ENCODE measurements around the gene CLEC1B. TPM values are rescaled to one million over a fixed set of nuclear protein-coding genes. Genes with fewer than 3 reads are reported as not detected.
A peak's percentile ranks its signal among the peaks of the same experiment; 100 is the strongest.
"Not testable (repeated sequence)": the region's sequence is repeated elsewhere in the genome, so short reads cannot be mapped to it uniquely, and the experiment has no call there.

The CLEC1B gene
- polyA plus RNA-seq (ENCODE audit: insufficient read length in 10 of 10): under 1 TPM in 5 of 10 donors, not detected in 5; 0.12 to 0.32 (median 0.18) TPM
- long read RNA-seq, donor 1: 0 reads
- long read RNA-seq, donor 2: 0 reads
- long read RNA-seq, donor 3: 0 reads
- long read RNA-seq, donor 4, partial matches to known transcripts: 0 of 1 reads
- long read RNA-seq, donor 4, other reads (novel, unspliced or antisense): 0 of 1 reads
- long read RNA-seq, donor 5: 0 reads
- long read RNA-seq, donor 6: 0 reads
- long read RNA-seq, donor 7: 0 reads
- long read RNA-seq, donor 8: 0 reads
- long read RNA-seq, donor 9: 0 reads

GRCh38 chr12:9999016-9999415 lies at the start of gene CLEC1B:
CLEC1B (minus strand) TSS chr12:9999121; CDS start chr12:9999100, 21 bp downstream.
- no peak for DNase-seq

- DNase-seq: no peak
These were observed 49.6 kb upstream of the CLEC1B start for GRCh38 chr12:10048526-10048925.

- DNase-seq: no peak
These were observed 43.2 kb upstream of the CLEC1B start for GRCh38 chr12:10042167-10042566.

- DNase-seq: peak in 2 of 3 donors; percentile 12 to 36
These were observed 35.0 kb upstream of the CLEC1B start for GRCh38 chr12:10033783-10034545.

GRCh38 chr12:10031771-10032175 lies 32.9 kb upstream of the CLEC1B start:
- DNase-seq: peak in 1 of 3 donors; percentile 74

GRCh38 chr12:10031321-10031720 lies 32.4 kb upstream of the CLEC1B start:
- no peak for DNase-seq

GRCh38 chr12:10030446-10030845 lies 31.5 kb upstream of the CLEC1B start, which contains the start of gene CLEC9A:
CLEC9A (plus strand) TSS chr12:10030682; CDS start chr12:10052688, 22,006 bp downstream.
- DNase-seq: no peak

GRCh38 chr12:10027721-10028120 lies 28.8 kb upstream of the CLEC1B start:
- no peak for DNase-seq

GRCh38 chr12:10027311-10027710 lies 28.4 kb upstream of the CLEC1B start:
- DNase-seq: no peak

GRCh38 chr12:10026666-10027065 lies 27.7 kb upstream of the CLEC1B start:
- not testable (repeated sequence) for DNase-seq

- no peak for DNase-seq
These were observed 26.3 kb upstream of the CLEC1B start for GRCh38 chr12:10025236-10025635.

GRCh38 chr12:10021342-10021741 lies 22.4 kb upstream of the CLEC1B start:
- DNase-seq: no peak

- no peak for DNase-seq
These were observed 19.5 kb upstream of the CLEC1B start for GRCh38 chr12:10018386-10018785.

GRCh38 chr12:10016881-10017280 lies 18.0 kb upstream of the CLEC1B start:
- DNase-seq: no peak

GRCh38 chr12:10015450-10015849 lies 16.5 kb upstream of the CLEC1B start:
- DNase-seq: no peak

- DNase-seq: no peak
These were observed 13.9 kb upstream of the CLEC1B start for GRCh38 chr12:10012630-10013330.

- no peak for DNase-seq
These were observed 2.4 kb upstream of the CLEC1B start for GRCh38 chr12:10001171-10001776.

GRCh38 chr12:9992296-9992695 lies 6.6 kb downstream of the CLEC1B start:
- no peak for DNase-seq

- DNase-seq: no peak
These were observed 7.0 kb downstream of the CLEC1B start for GRCh38 chr12:9991876-9992275.

GRCh38 chr12:9980126-9980525 lies 18.8 kb downstream of the CLEC1B start:
- DNase-seq: no peak

GRCh38 chr12:9977916-9978315 lies 21.0 kb downstream of the CLEC1B start:
- no peak for DNase-seq

GRCh38 chr12:9976626-9977025 lies 22.3 kb downstream of the CLEC1B start:
- DNase-seq: not testable (repeated sequence)

Measured in muscle of back (tissue), 13 donors.